ENCODE measurements around the gene PTAR1.
A peak's percentile ranks its signal among the peaks of the same experiment; 100 is the strongest.
"Not testable (repeated sequence)": the region's sequence is repeated elsewhere in the genome, so short reads cannot be mapped to it uniquely, and the experiment has no call there.

Gene PTAR1, protein sequence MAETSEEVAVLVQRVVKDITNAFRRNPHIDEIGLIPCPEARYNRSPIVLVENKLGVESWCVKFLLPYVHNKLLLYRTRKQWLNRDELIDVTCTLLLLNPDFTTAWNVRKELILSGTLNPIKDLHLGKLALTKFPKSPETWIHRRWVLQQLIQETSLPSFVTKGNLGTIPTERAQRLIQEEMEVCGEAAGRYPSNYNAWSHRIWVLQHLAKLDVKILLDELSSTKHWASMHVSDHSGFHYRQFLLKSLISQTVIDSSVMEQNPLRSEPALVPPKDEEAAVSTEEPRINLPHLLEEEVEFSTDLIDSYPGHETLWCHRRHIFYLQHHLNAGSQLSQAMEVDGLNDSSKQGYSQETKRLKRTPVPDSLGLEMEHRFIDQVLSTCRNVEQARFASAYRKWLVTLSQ

DNA sequence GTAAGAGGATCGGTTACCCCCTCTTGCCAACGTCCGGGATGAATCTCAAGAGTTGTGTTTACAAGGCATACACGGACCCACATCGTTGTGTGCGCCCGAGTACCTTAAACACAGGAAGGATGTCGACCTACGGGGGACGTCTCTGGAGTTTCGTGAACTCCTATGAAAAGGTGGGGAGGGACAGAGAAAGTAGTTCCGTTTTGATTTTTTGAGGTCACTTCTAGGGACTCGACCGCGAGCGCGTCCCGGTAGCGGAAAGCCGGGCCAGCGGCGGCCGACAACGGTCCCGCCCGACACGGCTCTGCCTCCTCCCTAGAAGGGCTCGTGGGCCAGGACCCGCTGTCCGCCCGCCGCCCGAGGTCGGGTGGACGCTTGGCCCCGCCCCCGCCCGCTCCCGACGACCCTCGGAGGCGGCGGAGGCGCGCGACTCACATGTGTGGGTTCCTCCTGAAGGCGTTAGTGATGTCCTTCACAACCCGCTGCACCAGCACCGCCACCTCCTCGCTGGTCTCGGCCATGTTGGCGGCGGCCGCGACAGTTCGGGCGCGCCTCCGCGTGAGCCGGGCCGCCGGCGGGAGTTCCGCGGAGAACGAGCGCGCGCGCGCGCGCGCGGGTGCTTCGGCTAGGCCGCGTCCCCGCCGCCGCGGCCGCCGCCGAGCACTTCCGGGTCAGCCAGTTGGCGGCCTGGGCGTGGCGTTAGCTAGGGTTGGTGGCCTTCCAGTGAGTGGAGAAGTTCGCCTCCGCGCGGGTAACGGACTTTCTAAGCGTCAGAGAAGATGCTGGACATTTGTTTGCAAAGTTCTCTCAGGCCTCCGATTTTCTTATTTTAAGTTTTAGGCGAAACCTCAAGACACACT is at the start of gene PTAR1:
Gene PTAR1, minus strand, starts transcription at position 591 of the 857 bp plus-strand sequence. Its CDS starts 73 bp downstream, at position 518.
- peak; percentile 65 to 89 (median 79) for DNase-seq (ENCODE audit: low read depth in 3 of 3, low spot score in 1 of 3)

- no peak for DNase-seq (ENCODE audit: low read depth in 3 of 3, low spot score in 1 of 3)
Measured at GRCh38 chr9:69809304-69809863, 49.6 kb upstream of the PTAR1 start.

GRCh38 chr9:69806627-69807026 is 46.8 kb upstream of the PTAR1 start:
- DNase-seq (ENCODE audit: low read depth in 3 of 3, low spot score in 1 of 3) = no peak

- no peak for DNase-seq (ENCODE audit: low read depth in 3 of 3, low spot score in 1 of 3)
Measured at GRCh38 chr9:69805962-69806515, 46.2 kb upstream of the PTAR1 start.

DNA sequence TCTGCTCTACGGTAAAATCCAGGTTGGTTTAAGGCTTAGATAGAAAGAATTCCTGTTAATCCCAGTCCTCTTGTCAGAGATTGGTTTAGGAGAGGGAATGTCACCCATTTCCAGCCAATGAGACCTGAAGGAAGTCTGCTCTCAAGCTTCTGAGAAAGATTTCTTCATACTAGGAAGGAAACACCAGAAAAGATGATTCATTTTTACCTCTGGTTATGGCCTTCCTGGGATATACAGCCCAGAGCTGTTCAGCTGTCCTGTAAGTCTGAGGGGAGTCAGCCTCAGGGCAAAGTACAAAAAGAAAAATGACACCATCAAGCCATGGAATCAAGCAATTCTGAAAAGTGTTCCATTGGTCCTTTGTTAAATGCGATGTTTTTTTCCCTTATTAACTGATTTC is 42.2 kb upstream of the PTAR1 start:
- DNase-seq (ENCODE audit: low read depth in 3 of 3, low spot score in 1 of 3) = no peak

GRCh38 chr9:69800027-69800426 is 40.2 kb upstream of the PTAR1 start:
- DNase-seq (ENCODE audit: low read depth in 3 of 3, low spot score in 1 of 3) = not testable (repeated sequence)

- DNase-seq (ENCODE audit: low read depth in 3 of 3, low spot score in 1 of 3) = not testable (repeated sequence)
Measured at GRCh38 chr9:69799521-69799920, 39.7 kb upstream of the PTAR1 start.

DNA sequence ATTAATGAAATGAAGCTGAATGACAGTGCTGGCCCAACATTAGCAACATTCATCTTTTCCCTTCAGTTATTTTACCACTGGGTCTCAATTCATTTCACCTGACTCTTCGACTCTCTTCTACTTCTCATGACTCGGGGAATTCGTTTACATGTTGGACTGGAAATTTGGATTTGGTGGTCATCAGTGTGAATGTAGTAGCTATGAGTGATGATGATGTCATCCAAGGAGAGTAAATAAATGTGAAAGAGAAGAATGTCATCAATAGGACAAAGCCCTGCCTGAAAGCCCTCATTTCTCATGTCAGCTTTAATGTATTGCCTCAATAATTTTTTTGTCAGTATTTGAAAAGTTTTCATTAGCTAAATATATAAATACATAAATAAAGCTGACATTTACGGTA is 38.9 kb upstream of the PTAR1 start:
- DNase-seq (ENCODE audit: low read depth in 3 of 3, low spot score in 1 of 3) = no peak

- no peak for DNase-seq (ENCODE audit: low read depth in 3 of 3, low spot score in 1 of 3)
Measured at GRCh38 chr9:69797675-69798074, 37.9 kb upstream of the PTAR1 start.

- no peak for DNase-seq (ENCODE audit: low read depth in 3 of 3, low spot score in 1 of 3)
Measured at GRCh38 chr9:69794356-69794755, 34.5 kb upstream of the PTAR1 start.

DNA sequence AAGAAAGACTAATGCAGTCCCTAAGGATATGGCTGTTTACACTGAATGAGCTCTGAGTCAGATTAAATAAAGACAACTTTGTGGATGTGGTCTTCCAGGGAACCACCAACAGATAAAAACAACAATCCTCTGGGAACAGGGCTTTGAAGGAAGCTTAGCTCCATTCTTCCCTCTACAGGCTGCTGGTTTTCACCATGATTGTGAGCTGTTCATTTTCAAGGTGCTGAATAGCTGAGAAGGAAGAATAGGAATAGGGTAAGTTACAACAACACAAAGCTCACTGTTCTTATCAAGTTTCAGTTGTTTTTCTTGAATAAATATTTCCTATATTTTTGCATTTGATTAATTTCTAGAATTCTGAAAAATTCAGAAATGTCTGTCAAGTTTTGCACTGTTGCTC is 25.9 kb upstream of the PTAR1 start:
- no peak for DNase-seq (ENCODE audit: low read depth in 3 of 3, low spot score in 1 of 3)

GRCh38 chr9:69773258-69773657 is 13.4 kb upstream of the PTAR1 start:
- no peak for DNase-seq (ENCODE audit: low read depth in 3 of 3, low spot score in 1 of 3)

DNA sequence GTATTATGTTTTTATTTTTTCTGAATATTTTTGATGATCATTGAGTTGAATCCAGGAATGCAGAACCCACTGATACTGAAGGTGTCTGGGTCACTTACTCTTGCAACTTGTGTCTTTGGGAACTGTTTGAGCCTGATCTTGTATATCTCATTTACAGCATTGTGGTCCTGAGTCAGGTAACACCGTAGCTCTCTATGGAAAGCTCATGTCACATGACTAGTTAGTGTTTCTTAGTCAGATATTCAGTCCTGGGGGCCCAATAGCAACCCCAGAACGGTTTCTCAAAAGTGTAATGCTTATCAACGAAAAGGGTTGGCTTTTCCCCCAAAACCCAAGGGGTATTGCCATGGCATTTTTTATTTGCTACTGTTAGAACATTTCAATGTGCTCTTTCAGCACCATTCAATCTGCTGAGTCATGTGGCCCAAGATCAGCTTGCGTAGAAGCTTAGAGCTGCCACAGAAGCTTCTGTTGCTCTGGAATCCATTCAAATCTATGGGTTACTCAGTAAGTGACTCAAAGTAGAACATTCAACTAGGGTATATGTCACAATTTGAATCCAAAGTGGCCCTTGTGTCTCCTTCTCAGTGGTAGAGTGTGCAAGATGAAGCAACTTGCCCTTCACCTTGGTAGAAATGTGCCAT is 12.1 kb upstream of the PTAR1 start:
- no peak for DNase-seq (ENCODE audit: low read depth in 3 of 3, low spot score in 1 of 3)

- no peak for DNase-seq (ENCODE audit: low read depth in 3 of 3, low spot score in 1 of 3)
Measured at GRCh38 chr9:69768716-69769115, 8.9 kb upstream of the PTAR1 start.

DNA sequence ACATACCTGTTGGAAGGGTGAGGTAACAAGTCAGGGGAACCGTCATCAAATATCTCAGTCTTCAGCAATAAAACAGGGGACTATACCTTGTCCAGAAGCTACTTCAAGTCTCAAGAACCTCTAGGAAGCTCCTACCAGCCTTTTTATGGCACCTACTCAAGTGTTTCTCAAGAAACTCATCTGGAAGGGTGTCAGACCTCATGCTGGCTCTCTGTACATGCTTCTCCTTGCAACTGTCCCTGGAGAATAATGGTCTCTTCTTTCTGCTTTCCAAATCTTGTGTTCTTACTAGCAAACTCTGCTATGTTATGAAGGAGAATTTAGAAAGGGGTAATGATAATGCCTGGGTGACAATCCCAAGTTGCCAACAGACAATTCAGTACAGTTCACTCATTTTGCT is 8.3 kb upstream of the PTAR1 start:
- DNase-seq (ENCODE audit: low read depth in 3 of 3, low spot score in 1 of 3) = no peak

- not testable (repeated sequence) for DNase-seq (ENCODE audit: low read depth in 3 of 3, low spot score in 1 of 3)
Measured at GRCh38 chr9:69763862-69764261, 4.1 kb upstream of the PTAR1 start.

DNA sequence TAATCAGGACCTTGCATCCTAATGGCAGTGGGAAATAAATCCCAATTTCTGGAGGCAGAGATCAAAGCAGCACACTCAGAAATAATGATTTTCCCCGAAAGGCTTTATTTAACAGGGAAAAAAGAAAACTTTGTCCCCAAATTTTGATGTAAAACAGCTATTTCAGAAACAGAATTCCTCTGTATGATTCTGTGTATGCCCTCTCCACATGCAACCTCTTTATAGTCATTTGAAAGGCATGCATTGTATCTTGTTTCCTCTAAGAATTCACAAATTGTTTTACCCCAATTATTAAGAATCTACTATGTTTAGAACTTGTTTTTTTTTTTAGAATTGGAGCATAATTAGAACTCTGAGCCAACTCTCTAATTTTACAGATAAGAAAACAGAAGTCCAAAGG is 2.7 kb upstream of the PTAR1 start:
- no peak for DNase-seq (ENCODE audit: low read depth in 3 of 3, low spot score in 1 of 3)

- no peak for DNase-seq (ENCODE audit: low read depth in 3 of 3, low spot score in 1 of 3)
Measured at GRCh38 chr9:69760278-69760610, 433 bp upstream of the PTAR1 start.

DNA sequence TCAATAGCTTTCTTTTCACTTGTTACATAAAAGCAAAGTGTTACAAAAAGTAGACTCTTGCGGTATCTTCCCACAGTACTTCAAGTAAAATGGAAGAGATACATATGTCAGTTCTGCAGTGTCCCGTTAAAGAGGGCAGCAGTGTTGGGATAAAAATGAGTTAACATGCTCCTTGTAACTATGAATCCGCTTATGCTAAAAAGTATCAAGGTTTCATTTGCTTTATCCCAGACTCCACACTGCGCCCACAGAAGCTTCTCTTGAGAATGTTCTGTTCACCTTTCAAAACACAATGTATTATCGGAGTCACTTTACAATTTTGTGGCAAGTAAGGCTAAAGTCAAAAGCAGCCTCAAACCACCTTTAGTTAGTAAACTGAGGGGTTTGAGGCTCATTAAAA is 790 bp downstream of the PTAR1 start:
- DNase-seq (ENCODE audit: low read depth in 3 of 3, low spot score in 1 of 3) = no peak

DNA sequence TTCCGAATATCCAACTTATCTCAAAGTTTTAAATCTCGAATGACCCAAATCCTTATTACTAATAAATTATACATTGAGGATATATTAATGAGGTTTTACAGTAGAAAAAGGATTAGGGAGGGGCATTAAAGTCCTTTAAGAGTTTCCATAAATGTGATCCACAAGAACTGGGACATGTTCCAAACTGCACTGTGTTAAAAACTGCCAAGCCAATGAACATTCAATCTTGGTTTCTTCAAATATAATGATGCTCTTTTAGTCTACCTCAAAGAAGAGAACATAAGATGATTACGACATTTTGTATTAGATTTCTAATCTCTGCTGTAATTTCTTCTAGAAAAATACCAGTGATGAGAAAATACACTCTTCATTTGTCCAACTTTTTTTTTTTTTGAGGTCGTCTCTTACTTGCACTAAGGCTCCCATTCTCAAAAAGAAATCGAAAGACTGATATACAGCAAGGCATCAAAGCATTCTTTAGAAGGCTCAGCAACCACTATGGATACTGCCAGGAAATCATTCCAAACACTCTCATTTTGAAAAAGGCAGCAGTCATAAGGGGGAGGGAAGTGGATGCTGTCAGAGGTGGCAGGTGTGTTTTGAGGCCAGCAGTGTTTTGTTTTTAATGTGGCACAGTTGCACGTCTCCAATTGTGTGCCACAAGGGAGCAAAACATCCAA is 1.7 kb downstream of the PTAR1 start:
- DNase-seq (ENCODE audit: low read depth in 3 of 3, low spot score in 1 of 3) = no peak

- DNase-seq (ENCODE audit: low read depth in 3 of 3, low spot score in 1 of 3) = no peak
Measured at GRCh38 chr9:69755205-69755604, 4.6 kb downstream of the PTAR1 start.

Measured in stimulated activated CD4-positive, alpha-beta T cell treated with anti-CD3 and anti-CD28 coated beads, TNF-alpha, amount 100 ng/mL, for 1 hour (primary cell).